Stimulated activated CD4-positive, alpha-beta T cell treated with anti-CD3 and anti-CD28 coated beads, TNF-alpha, amount 100 ng/mL, for 4 hours (primary cell): ENCODE data around the gene FBXL3.
A peak's percentile ranks its signal among the peaks of the same experiment; 100 is the strongest.

Experiments used
- DNase-seq, 3 experiments: peaks; one replicate each; pipeline ENCODE4 v3.0.0-alpha.2; 2020; ENCODE audit warnings: low read depth in 3 of 3

The FBXL3 gene

GRCh38 chr13:77026861-77027621 lies at the start of gene FBXL3:
Gene FBXL3 (minus strand): TSS chr13:77027159. CDS start chr13:77021860, 5,299 bp downstream.
- DNase-seq, result peak; percentile 63 to 76 (median 67)

GRCh38 chr13:77067519-77067918 lies 40.6 kb upstream of the FBXL3 start:
- DNase-seq, result no peak

GRCh38 chr13:77065461-77066147 lies 38.6 kb upstream of the FBXL3 start:
- no peak for DNase-seq

GRCh38 chr13:77062097-77062496 lies 35.1 kb upstream of the FBXL3 start:
- DNase-seq, result no peak

- DNase-seq, result no peak
Observed at GRCh38 chr13:77061362-77061761, 34.4 kb upstream of the FBXL3 start.

GRCh38 chr13:77056886-77057285 lies 29.9 kb upstream of the FBXL3 start:
- no peak for DNase-seq

GRCh38 chr13:77056382-77056781 lies 29.4 kb upstream of the FBXL3 start:
- no peak for DNase-seq

GRCh38 chr13:77055158-77055557 lies 28.2 kb upstream of the FBXL3 start:
- no peak for DNase-seq

GRCh38 chr13:77053192-77053591 lies 26.2 kb upstream of the FBXL3 start:
- no peak for DNase-seq

- no peak for DNase-seq
Observed at GRCh38 chr13:77048681-77049080, 21.7 kb upstream of the FBXL3 start.

GRCh38 chr13:77047649-77048343 lies 20.8 kb upstream of the FBXL3 start:
- no peak for DNase-seq

- DNase-seq, result no peak
Observed at GRCh38 chr13:77042566-77043177, 15.7 kb upstream of the FBXL3 start.

GRCh38 chr13:77040835-77041234 lies 13.9 kb upstream of the FBXL3 start:
- no peak for DNase-seq

- DNase-seq, result no peak
Observed at GRCh38 chr13:77040076-77040475, 13.1 kb upstream of the FBXL3 start.

- DNase-seq, result no peak
Observed at GRCh38 chr13:77038907-77039480, 12.0 kb upstream of the FBXL3 start.

GRCh38 chr13:77036279-77036678 lies 9.3 kb upstream of the FBXL3 start:
- DNase-seq, result no peak

- no peak for DNase-seq
Observed at GRCh38 chr13:77034881-77035280, 7.9 kb upstream of the FBXL3 start.

GRCh38 chr13:77033717-77034302 lies 6.9 kb upstream of the FBXL3 start:
- DNase-seq, result no peak

- DNase-seq, result no peak
Observed at GRCh38 chr13:77031656-77032243, 4.8 kb upstream of the FBXL3 start.

- no peak for DNase-seq
Observed at GRCh38 chr13:77029436-77029835, 2.5 kb upstream of the FBXL3 start.

GRCh38 chr13:77028202-77028601 lies 1.2 kb upstream of the FBXL3 start:
- no peak for DNase-seq
